Breast epithelium (tissue), 4 donors: ENCODE measurements around the gene ZNF225. TPM values are rescaled to one million over a fixed set of nuclear protein-coding genes. Genes with fewer than 3 reads are reported as not detected.
"Not testable (repeated sequence)": the region's sequence is repeated elsewhere in the genome, so short reads cannot be mapped to it uniquely, and the experiment has no call there.

Experiments used
- DNase-seq, 2 donors: peaks; one replicate each; pipeline ENCODE4 v3.0.0-alpha.2; 2019; ENCODE audit warnings: low spot score in 2 of 2
- H3K27ac ChIP-seq, 2 donors: fragments of 200-600 bp; sonication (generic) in 1 of 2; one replicate each; pipeline ENCODE4 v1.5.1; 2016 to 2019; ENCODE audit warnings: mild to moderate bottlenecking in 1 of 2
- H3K27me3 ChIP-seq, 2 donors: fragments of 200-600 bp; sonication (generic) in 1 of 2; one replicate each; pipeline versions ENCODE4 v1.5.1 to v1.6.0; 2017 to 2019; ENCODE audit warnings: control low read depth in 1 of 2, mild to moderate bottlenecking in 1 of 2
- H3K36me3 ChIP-seq: fragments of 200-600 bp; one replicate; pipeline ENCODE4 v1.5.1; 2019
- H3K4me1 ChIP-seq, 2 donors: fragments of 200-600 bp; sonication (generic); one replicate each; pipeline ENCODE4 v1.5.1; 2016 to 2019; ENCODE audit warnings: control low read depth in 1 of 2
- H3K4me3 ChIP-seq, 3 donors: fragments of 200-600 bp; sonication (generic); 1 replicate in 2 of 3; 2 replicates in 1 of 3; pipeline ENCODE4 v1.5.1; 2016 to 2019; ENCODE audit warnings: mild to moderate bottlenecking in 3 of 3, moderate library complexity in 2 of 3
- H3K9me3 ChIP-seq, 2 donors: fragments of 200-600 bp; sonication (generic) in 1 of 2; one replicate each; pipeline ENCODE4 v1.5.1; 2016 to 2019; ENCODE audit warnings: control low read depth in 1 of 2
- CTCF ChIP-seq, 3 donors: fragments of 450-650 bp; IDR thresholded peaks; one replicate each; pipeline ENCODE4 v1.5.1; 2016 to 2017; ENCODE audit warnings: antibody characterized with exemption in 3 of 3, mild to moderate bottlenecking in 3 of 3, moderate library complexity in 3 of 3
- POLR2A ChIP-seq: fragments of 450-650 bp; IDR thresholded peaks from one replicate; pipeline ENCODE4 v1.6.1; 2016; ENCODE audit warnings: antibody characterized with exemption, mild to moderate bottlenecking, moderate library complexity
- POLR2AphosphoS5 ChIP-seq, 3 donors: sonication (generic); formaldehyde crosslinking; IDR thresholded peaks; one replicate each; pipeline ENCODE4 v1.6.1; 2017; ENCODE audit warnings: antibody characterized with exemption in 3 of 3
- intact Hi-C: fragments of 100-400 bp; cut with DNase I; formaldehyde crosslinking; loops from one replicate; pipeline ENCODE4 v1.15.1; 2023; ENCODE audit warnings: low total_unique reads
- total RNA-seq, 3 donors: library from RNA; depleted of rRNA; stranded (reverse); fragments of >200 nt; gene quantifications; one replicate each; pipeline ENCODE4 v1.1.0, GENCODE V29; 2016

Gene ZNF225
- total RNA-seq, 3 donors from 2014 or later: 3.4 to 6.6 (median 4.6) TPM

- H3K27ac ChIP-seq: no peak overlapping the region
- H3K9me3 ChIP-seq: peaks cover 39 to 45% of the 10 kb centered on the region in 2 donors
- no peak for DNase-seq
- peaks cover 0 to 8% of the 10 kb centered on the region in 2 donors for H3K4me1 ChIP-seq
- intact Hi-C loops: no loop called here
- no peaks in the 10 kb centered on the region for H3K27me3 ChIP-seq
- TF ChIP-seq CTCF (IDR thresholded peaks at IDR 0.05) (no peak), POLR2AphosphoS5 (IDR thresholded peaks at IDR 0.05) (no peak), POLR2A (no peak)
- H3K36me3 ChIP-seq: peaks cover 8% of the 10 kb centered on the region
- H3K4me3 ChIP-seq: peak overlapping the region in 2 of 3 donors; percentile 83 to 90
Measured at GRCh38 chr19:44111910-44112463, 1.2 kb upstream of the ZNF225 start.

- intact Hi-C loops: no loop called here
- H3K4me1 ChIP-seq: peaks cover 0 to 8% of the 10 kb centered on the region in 2 donors
- no peaks in the 10 kb centered on the region for H3K27me3 ChIP-seq
- TF ChIP-seq CTCF (IDR thresholded peaks at IDR 0.05) (peak in 1 of 3 donors; percentile 17), POLR2AphosphoS5 (IDR thresholded peaks at IDR 0.05) (no peak), POLR2A (no peak)
- peaks cover 31 to 37% of the 10 kb centered on the region in 2 donors for H3K9me3 ChIP-seq
- DNase-seq: no peak
- H3K4me3 ChIP-seq: peak overlapping the region; percentile 60 to 90 (median 83)
- H3K27ac ChIP-seq: peak overlapping the region in 1 of 2 donors; percentile 59
- peaks cover 5% of the 10 kb centered on the region for H3K36me3 ChIP-seq
Measured at GRCh38 chr19:44112802-44113137, 429 bp upstream of the ZNF225 start.

GRCh38 chr19:44113784-44114390 lies 688 bp downstream of the ZNF225 start:
- TF ChIP-seq POLR2AphosphoS5 (IDR thresholded peaks at IDR 0.05) (no peak), POLR2A (no peak)
- peaks cover 0 to 8% of the 10 kb centered on the region in 2 donors for H3K4me1 ChIP-seq
- intact Hi-C loops: no loop called here
- no peaks in the 10 kb centered on the region for H3K27me3 ChIP-seq
- H3K4me3 ChIP-seq: peak overlapping the region; percentile 60 to 90 (median 83)
- peaks cover 9% of the 10 kb centered on the region for H3K36me3 ChIP-seq
- peak overlapping the region; percentile 77 to 81 for H3K27ac ChIP-seq
- peaks cover 26% of the 10 kb centered on the region in 2 donors for H3K9me3 ChIP-seq
- DNase-seq: no peak

GRCh38 chr19:44121162-44121561 lies 8.0 kb downstream of the ZNF225 start:
- Histone ChIP-seq H3K36me3 (peaks cover 15% of the 10 kb centered on the region), H3K9me3 (peaks cover 41 to 64% of the 10 kb centered on the region in 2 donors)
- H3K27me3 ChIP-seq, intact Hi-C loops, DNase-seq, H3K4me3 ChIP-seq, H3K4me1 ChIP-seq, H3K27ac ChIP-seq: not testable (repeated sequence)

- intact Hi-C loops: no loop called here
- no peak for DNase-seq
- Histone ChIP-seq H3K36me3 (peaks cover 11% of the 10 kb centered on the region), H3K4me1 (no peaks in the 10 kb centered on the region), H3K4me3 (no peak overlapping the region), H3K27ac (no peak overlapping the region), H3K9me3 (peaks cover 65 to 81% of the 10 kb centered on the region in 2 donors), H3K27me3 (no peaks in the 10 kb centered on the region)
- TF ChIP-seq POLR2A (no peak), POLR2AphosphoS5 (IDR thresholded peaks at IDR 0.05) (no peak), CTCF (IDR thresholded peaks at IDR 0.05) (no peak)
Measured at GRCh38 chr19:44131955-44132354, 18.8 kb downstream of the ZNF225 start.
